Measurements from ENCODE around the gene HRG. TPM values are rescaled to one million over a fixed set of nuclear protein-coding genes. Genes with fewer than 3 reads are reported as not detected.

Gene HRG
- polyA plus RNA-seq, 3 donors: not detected

DNA sequence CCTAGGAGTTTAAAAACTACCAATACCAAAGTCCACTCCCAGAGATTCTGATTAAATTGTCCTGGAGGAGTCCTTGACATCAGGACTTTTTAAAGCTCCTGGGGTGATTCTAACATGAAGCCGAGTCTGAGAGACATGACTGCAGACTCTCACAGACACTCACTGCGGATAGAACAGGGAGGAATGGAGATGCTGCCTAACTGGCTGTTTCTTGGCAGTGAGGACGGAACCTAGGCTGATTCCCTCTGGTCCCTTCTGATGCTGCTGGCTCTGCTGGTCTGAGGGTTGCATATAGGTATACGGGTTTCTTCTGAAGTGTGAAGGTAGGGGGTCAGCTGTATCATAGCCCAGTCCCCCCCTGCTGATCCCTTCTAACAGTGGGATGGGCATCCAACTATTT, 1.3 kb upstream of the HRG start:
- Histone ChIP-seq H3K4me1 (ENCODE audit: control insufficient read depth in 1 of 2, insufficient read depth in 2 of 2, low read length in 2 of 2) (no peaks in the 10 kb centered on the region), H3K27me3 (ENCODE audit: control insufficient read depth in 2 of 2, insufficient read depth in 2 of 2, low read length in 2 of 2) (peaks cover 2 to 7% of the 10 kb centered on the region in 2 donors), H4K20me1 (ENCODE audit: insufficient read depth, low read length) (no peaks in the 10 kb centered on the region), H3K9me3 (replicated peaks in 1 of 2; ENCODE audit: control insufficient read depth in 1 of 2, insufficient read depth in 1 of 2, low read length in 2 of 2) (no peaks in the 10 kb centered on the region), H3K4me3 (replicated peaks in 1 of 3; ENCODE audit: low read depth in 2 of 3, low read length in 3 of 3) (no peak overlapping the region), H3K36me3 (replicated peaks in 1 of 2; ENCODE audit: control insufficient read depth in 1 of 2, insufficient read depth in 2 of 2, low read length in 2 of 2) (no peaks in the 10 kb centered on the region), H3K79me2 (ENCODE audit: insufficient read depth, low read length) (no peaks in the 10 kb centered on the region), H3K9ac (ENCODE audit: insufficient read depth, low read length, poor library complexity, severe bottlenecking) (no peak overlapping the region), H3K4me2 (replicated peaks; ENCODE audit: extremely low read depth, low read length, poor library complexity, severe bottlenecking) (no peak overlapping the region), H3K27ac (ENCODE audit: low read depth in 1 of 2, low read length in 2 of 2) (no peak overlapping the region), H2AFZ (ENCODE audit: insufficient read depth, low read depth, low read length, poor library complexity, severe bottlenecking) (no peak overlapping the region)
- Mint-ChIP-seq H3K27me3 (ENCODE audit: low read depth in 3 of 3) (peaks cover 11 to 20% (median 20%) of the 10 kb centered on the region in 3 donors), H3K4me1 (peaks cover 5% of the 10 kb centered on the region), H3K4me3 (no peak overlapping the region), H3K27ac (no peak overlapping the region), H3K9me3 (peaks cover 0 to 4% (median 0%) of the 10 kb centered on the region in 7 donors), H3K36me3 (no peaks in the 10 kb centered on the region)
- intact Hi-C loops (cut with micrococcal nuclease): no loop called here
- no CpG with 5 or more reads among the region's 4 CpGs for WGBS (ENCODE audit: insufficient coverage)
- no peak for DNase-seq
- TF ChIP-seq, protein P1, sequence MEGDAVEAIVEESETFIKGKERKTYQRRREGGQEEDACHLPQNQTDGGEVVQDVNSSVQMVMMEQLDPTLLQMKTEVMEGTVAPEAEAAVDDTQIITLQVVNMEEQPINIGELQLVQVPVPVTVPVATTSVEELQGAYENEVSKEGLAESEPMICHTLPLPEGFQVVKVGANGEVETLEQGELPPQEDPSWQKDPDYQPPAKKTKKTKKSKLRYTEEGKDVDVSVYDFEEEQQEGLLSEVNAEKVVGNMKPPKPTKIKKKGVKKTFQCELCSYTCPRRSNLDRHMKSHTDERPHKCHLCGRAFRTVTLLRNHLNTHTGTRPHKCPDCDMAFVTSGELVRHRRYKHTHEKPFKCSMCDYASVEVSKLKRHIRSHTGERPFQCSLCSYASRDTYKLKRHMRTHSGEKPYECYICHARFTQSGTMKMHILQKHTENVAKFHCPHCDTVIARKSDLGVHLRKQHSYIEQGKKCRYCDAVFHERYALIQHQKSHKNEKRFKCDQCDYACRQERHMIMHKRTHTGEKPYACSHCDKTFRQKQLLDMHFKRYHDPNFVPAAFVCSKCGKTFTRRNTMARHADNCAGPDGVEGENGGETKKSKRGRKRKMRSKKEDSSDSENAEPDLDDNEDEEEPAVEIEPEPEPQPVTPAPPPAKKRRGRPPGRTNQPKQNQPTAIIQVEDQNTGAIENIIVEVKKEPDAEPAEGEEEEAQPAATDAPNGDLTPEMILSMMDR (IDR thresholded peaks at IDR 0.05): no peak

DNA sequence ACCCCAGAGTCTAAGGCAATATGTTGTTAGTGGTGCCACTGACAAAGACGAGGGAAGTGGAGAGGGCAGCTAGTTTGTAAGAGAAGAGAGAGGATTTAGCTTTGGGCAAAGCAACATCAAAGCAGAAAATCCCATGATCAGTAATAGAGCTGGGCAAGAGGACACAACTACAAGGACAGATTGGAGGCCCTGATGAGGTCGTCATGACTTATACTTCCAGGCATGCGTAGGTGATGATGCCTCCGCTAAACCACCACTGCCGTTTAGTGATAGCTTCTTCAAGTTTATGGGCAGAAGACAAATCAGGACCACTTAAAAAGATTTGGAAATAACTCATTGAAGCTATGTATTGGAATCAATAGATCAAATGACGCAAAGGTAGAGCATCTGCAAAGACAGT, 2.6 kb downstream of the HRG start:
- no peak for DNase-seq
- Histone ChIP-seq H2AFZ (ENCODE audit: insufficient read depth, low read depth, low read length, poor library complexity, severe bottlenecking) (no peak overlapping the region), H3K36me3 (replicated peaks in 1 of 2; ENCODE audit: control insufficient read depth in 1 of 2, insufficient read depth in 2 of 2, low read length in 2 of 2) (no peaks in the 10 kb centered on the region), H3K4me1 (ENCODE audit: control insufficient read depth in 1 of 2, insufficient read depth in 2 of 2, low read length in 2 of 2) (no peaks in the 10 kb centered on the region), H3K9me3 (replicated peaks in 1 of 2; ENCODE audit: control insufficient read depth in 1 of 2, insufficient read depth in 1 of 2, low read length in 2 of 2) (no peaks in the 10 kb centered on the region), H3K9ac (ENCODE audit: insufficient read depth, low read length, poor library complexity, severe bottlenecking) (no peak overlapping the region), H3K27ac (ENCODE audit: low read depth in 1 of 2, low read length in 2 of 2) (no peak overlapping the region), H4K20me1 (ENCODE audit: insufficient read depth, low read length) (no peaks in the 10 kb centered on the region), H3K27me3 (ENCODE audit: control insufficient read depth in 2 of 2, insufficient read depth in 2 of 2, low read length in 2 of 2) (peaks cover 2 to 9% of the 10 kb centered on the region in 2 donors), H3K4me3 (replicated peaks in 1 of 3; ENCODE audit: low read depth in 2 of 3, low read length in 3 of 3) (no peak overlapping the region), H3K79me2 (ENCODE audit: insufficient read depth, low read length) (no peaks in the 10 kb centered on the region), H3K4me2 (replicated peaks; ENCODE audit: extremely low read depth, low read length, poor library complexity, severe bottlenecking) (no peak overlapping the region)
- Mint-ChIP-seq H3K36me3 (no peaks in the 10 kb centered on the region), H3K9me3 (no peaks in the 10 kb centered on the region), H3K4me1 (no peaks in the 10 kb centered on the region), H3K4me3 (no peak overlapping the region), H3K27me3 (ENCODE audit: low read depth in 3 of 3) (peaks cover 8 to 21% (median 17%) of the 10 kb centered on the region in 3 donors), H3K27ac (no peak overlapping the region)
- 83% methylated on average over 1 of the region's 6 CpGs for WGBS (ENCODE audit: insufficient coverage)
- TF ChIP-seq, protein P1 (IDR thresholded peaks at IDR 0.05): no peak
- intact Hi-C loops (cut with micrococcal nuclease): no loop called here
